Measurements from ENCODE around the gene THRAP3.

DNA sequence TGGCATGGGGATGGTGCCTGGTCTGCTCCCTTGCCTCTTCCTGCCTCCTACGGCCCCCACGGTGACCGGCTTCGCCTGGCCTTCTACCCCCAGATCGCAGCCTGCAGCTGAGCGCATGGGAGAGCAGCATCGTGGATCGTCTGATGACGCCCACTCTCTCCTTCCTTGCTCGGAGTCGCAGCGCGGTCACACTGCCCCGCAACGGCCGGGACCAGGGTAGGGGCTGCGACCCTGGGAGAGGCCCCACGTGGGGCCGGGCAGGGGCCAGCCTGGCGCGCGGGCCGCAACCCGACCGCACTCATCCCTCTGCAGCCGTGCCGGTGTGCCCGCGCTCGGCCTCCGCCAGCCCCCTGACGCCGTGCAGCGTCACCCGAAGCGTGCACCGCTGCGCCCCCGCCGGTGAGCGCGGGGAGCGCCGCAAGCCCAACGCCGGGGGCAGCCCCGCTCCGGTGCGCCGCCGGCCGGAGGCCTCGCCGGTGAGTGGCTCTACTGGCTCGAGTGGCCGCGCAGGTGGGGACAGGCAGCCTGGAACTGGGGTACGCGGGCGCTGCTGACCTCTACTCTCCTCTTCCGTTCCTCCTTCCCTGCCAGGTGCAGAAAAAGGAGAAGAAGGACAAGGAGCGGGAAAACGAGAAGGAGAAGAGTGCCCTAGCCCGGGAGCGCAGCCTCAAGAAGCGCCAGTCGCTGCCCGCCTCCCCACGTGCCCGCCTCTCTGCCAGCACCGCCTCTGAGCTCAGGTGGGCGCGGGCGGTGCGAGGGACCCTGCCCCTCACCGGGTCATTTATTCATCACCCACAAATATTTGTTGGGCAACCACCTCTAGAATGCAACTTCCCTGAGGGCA is 47.9 kb upstream of the THRAP3 start:
- TF ChIP-seq POLR2AphosphoS5 (IDR thresholded peaks at IDR 0.05; ENCODE audit: low read depth, low read length) (no peak), TAF1 (IDR thresholded peaks at IDR 0.05; ENCODE audit: borderline replicate concordance, insufficient read depth, low read length) (no peak), SIN3A (IDR thresholded peaks at IDR 0.05; ENCODE audit: borderline replicate concordance, insufficient read depth, low read length) (no peak), FOXP2 (optimal IDR thresholded peaks at IDR 0.05; ENCODE audit: borderline replicate concordance, extremely low read depth, extremely low read length, insufficient read depth) (no peak)
- TF ChIP-seq, protein P1, sequence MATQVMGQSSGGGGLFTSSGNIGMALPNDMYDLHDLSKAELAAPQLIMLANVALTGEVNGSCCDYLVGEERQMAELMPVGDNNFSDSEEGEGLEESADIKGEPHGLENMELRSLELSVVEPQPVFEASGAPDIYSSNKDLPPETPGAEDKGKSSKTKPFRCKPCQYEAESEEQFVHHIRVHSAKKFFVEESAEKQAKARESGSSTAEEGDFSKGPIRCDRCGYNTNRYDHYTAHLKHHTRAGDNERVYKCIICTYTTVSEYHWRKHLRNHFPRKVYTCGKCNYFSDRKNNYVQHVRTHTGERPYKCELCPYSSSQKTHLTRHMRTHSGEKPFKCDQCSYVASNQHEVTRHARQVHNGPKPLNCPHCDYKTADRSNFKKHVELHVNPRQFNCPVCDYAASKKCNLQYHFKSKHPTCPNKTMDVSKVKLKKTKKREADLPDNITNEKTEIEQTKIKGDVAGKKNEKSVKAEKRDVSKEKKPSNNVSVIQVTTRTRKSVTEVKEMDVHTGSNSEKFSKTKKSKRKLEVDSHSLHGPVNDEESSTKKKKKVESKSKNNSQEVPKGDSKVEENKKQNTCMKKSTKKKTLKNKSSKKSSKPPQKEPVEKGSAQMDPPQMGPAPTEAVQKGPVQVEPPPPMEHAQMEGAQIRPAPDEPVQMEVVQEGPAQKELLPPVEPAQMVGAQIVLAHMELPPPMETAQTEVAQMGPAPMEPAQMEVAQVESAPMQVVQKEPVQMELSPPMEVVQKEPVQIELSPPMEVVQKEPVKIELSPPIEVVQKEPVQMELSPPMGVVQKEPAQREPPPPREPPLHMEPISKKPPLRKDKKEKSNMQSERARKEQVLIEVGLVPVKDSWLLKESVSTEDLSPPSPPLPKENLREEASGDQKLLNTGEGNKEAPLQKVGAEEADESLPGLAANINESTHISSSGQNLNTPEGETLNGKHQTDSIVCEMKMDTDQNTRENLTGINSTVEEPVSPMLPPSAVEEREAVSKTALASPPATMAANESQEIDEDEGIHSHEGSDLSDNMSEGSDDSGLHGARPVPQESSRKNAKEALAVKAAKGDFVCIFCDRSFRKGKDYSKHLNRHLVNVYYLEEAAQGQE (IDR thresholded peaks at IDR 0.05; ENCODE audit: insufficient read depth in 1 of 2, low read depth in 2 of 2, low read length in 2 of 2) = no peak
